GM19193 (cell line): ENCODE results near the gene FN3K.

ENCODE experiments used
- POLR2A ChIP-seq: IDR thresholded peaks from 4 replicates; pipeline ENCODE4 v1.6.1; 2011; ENCODE audit not compliant: insufficient read depth, insufficient read length; ENCODE audit errors: extremely low read depth

Gene FN3K

DNA sequence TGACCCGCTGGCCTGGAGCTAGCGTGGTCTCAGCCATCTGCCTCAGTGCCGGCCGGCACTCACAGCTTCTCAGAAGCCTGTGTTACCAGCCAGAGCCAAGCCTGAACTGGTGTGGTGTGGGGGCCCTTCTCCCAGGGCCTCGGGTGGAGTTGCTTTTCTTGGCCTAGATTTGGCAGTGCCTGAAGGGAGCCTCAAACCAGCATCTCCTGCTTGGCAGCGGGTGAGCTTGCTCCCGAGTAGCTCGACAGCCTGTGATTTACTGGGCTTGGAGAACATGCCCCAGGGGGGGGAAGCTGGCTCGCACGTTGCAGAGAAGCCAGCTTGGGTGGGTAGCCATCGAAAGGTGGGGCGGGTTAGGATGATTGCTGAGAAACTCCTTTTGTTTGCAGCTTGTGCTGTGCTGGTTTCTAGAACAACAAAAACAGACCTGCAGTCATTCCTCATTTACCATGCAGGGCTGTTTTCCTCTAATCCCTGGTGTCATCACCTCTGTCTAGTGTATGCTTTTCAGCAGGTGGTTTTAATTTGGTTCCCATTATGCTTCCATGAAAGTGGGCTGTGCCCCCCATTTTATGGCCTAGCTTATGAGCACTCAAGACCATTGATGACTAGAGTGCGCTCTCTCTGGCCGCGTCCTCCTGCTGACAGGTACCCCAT, 58.7 kb downstream of the FN3K start:
- no peak for TF ChIP-seq POLR2A

GRCh38 chr17:82794781-82795482, 59.5 kb downstream of the FN3K start:
- no peak for TF ChIP-seq POLR2A

DNA sequence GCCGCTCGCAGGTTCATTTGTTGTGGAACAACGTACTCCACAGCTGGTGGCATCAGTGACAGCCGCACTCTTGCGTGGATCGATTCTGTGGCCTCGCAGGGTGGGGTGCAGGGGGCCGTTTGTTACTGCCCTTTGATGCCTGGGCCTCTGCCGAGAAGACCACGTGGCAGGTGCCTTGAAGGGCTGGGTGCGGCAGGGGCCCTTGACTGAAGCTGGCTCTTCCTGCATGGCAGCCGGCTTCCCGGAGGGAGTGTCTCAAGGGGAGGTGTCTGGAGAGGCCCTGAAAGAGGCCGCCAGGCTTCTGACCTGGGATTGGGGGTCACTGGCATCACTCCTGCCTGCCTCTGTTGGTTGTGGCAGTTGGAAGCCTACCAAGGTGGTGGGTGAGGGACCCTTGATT, 60.2 kb downstream of the FN3K start:
- no peak for TF ChIP-seq POLR2A

GRCh38 chr17:82797061-82797460, 61.6 kb downstream of the FN3K start:
- TF ChIP-seq POLR2A, result no peak

DNA sequence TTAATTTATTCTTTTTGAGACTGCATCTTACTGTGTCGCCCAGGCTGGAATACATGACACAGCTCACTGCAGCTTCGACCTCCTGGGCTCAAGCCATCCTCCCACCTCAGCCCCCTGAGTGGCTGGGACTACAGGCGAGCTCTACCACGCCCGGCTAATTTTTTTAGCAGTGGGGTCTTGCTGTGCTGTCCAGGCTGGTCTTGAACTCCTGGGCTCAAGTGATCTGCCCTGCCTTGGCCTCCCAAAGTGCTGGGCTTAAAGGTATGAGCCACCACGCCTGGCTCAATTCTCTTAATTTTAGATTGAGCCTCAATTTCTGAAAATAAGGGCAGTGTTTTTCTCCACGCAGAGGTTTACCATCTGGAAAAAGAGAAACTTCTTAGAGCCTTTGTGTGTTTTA, 63.3 kb downstream of the FN3K start:
- no peak for TF ChIP-seq POLR2A

- TF ChIP-seq POLR2A, result no peak
Observed at GRCh38 chr17:82799591-82799990, 64.2 kb downstream of the FN3K start.
